Fibroblast of the aortic adventitia (primary cell): ENCODE measurements around the gene SPCS3. TPM values are rescaled to one million over a fixed set of nuclear protein-coding genes. Genes with fewer than 3 reads are reported as not detected.

Experiments used
- DNase-seq: peaks from one replicate; pipeline ENCODE4 v3.0.0-alpha.2; 2010; ENCODE audit warnings: low read depth
- H3K4me3 ChIP-seq: 2 replicates; pipeline ENCODE4 v1.5.1; 2011; ENCODE audit warnings: low read depth, mild to moderate bottlenecking, control low read depth, low read length, moderate library complexity
- CTCF ChIP-seq: IDR thresholded peaks from 2 replicates; pipeline ENCODE4 v1.5.1; 2011; ENCODE audit warnings: mild to moderate bottlenecking, low read length, control low read depth, inconsistent platforms; ENCODE audit not compliant: insufficient read depth
- total RNA-seq: library from RNA; depleted of rRNA; stranded (reverse); fragments of >200 nt; gene quantifications from 2 replicates; pipeline ENCODE4 v1.2.3, GENCODE V29; 2012; ENCODE audit warnings: low replicate concordance

Gene SPCS3
- total RNA-seq, 1 donor, result 148 TPM

- DNase-seq, result peak; percentile 67
- H3K4me3 ChIP-seq, result no peak overlapping the region
- no peak for TF ChIP-seq CTCF
Observed at GRCh38 chr4:176359590-176359989, 39.8 kb downstream of the SPCS3 start.

DNA sequence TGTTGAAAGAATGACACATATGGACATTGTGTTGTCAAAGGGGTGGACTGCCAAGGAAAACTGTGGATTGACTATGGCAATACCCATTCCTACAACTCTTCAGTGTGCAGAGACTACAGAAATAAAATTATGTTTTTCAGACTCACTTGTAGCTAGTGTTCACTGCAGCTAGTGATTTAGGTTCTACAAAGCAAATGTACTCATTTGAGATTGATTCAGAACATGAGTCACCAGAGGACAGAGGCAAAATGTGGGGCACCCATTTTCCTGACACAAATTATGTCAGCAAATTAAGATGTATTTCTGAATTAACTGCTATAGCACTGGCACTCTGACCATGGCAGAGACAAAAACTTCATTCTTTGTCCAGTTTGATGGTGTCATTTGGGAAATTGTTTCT is 40.7 kb downstream of the SPCS3 start:
- no peak for DNase-seq
- H3K4me3 ChIP-seq, result no peak overlapping the region
- no peak for TF ChIP-seq CTCF

GRCh38 chr4:176363072-176363471 is 43.3 kb downstream of the SPCS3 start:
- TF ChIP-seq CTCF, result no peak
- DNase-seq, result no peak

DNA sequence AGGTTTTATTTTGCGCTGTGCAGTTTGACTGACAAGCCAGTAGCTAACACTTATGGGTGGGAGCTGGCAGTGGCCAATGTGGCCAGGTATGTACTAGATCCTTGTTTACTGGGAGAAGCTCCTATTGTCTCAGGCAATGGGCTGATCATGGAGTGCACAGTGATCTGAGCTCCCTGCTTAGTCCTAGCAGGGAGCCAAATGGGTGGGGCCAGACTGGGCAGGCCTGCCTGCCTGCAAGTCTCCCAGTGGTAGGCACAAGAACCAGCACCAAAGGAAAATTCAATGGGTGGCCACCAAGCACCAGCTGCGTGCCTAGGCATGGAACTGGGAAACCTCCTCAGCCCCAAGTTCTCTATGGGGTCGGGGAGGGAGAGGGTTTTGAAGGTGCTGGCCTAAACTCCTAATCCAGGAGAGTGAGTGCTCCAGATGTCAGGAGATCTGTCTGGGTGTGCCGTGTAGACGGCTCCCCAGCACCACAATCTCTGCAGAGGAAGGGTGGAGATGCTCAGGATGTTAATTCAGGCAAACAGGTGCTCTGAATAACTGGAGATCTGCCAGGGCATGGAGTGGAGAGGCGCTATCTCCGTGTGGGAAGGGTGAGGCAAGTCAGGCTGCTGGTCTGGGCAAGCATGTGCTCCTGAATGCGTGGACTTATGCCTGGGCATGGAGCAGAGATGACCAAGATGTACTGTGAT is 48.2 kb downstream of the SPCS3 start:
- TF ChIP-seq CTCF, result no peak
- no peak overlapping the region for H3K4me3 ChIP-seq
- no peak for DNase-seq

More at GRCh38 chr4:176363072-176363471, 43.3 kb downstream of the SPCS3 start:
- H3K4me3 ChIP-seq, result no peak overlapping the region

DNA sequence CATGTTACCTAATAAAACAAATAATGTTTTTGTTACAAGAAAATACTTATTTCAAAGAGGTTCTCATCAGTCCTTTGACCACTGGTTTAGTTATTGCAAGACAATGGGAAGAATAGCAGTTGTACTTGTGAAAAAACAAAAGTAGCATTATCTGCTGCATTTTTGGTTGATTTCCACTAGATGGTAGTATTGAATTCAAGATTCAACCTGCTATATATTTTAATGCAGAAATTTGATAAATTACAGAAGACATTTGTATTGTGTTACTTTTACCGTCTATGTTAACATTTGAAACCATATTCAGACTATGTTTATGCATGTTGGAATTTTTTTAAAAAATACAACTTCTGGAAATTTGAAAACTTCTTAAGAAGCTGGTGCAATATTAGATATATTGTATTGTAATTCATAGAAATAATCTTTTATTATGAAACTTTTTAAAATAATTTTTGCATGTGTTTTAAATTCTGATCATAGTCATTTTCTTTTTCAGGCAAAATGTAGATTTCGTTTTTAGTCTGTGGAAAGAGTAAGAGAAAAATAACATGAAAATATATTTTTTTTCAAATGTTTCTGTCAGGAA is 56.4 kb downstream of the SPCS3 start:
- TF ChIP-seq CTCF, result peak; percentile 54
- H3K4me3 ChIP-seq, result no peak overlapping the region
- DNase-seq, result peak; percentile 57

GRCh38 chr4:176377780-176378179 is 58.0 kb downstream of the SPCS3 start:
- H3K4me3 ChIP-seq, result no peak overlapping the region
- peak; percentile 54 for TF ChIP-seq CTCF
- DNase-seq, result peak; percentile 53
